Effector memory CD4-positive, alpha-beta T cell (primary cell): Measurements from ENCODE around the gene ARF3.
A peak's percentile ranks its signal among the peaks of the same experiment; 100 is the strongest.

Experiments used
- DNase-seq, 3 donors: peaks; one replicate each; pipeline ENCODE4 v3.0.0-alpha.2; 2020
- H3K27ac ChIP-seq: 2 replicates; pipeline ENCODE4 v1.7.0; 2013; ENCODE audit warnings: mild to moderate bottlenecking, low read length, moderate library complexity; ENCODE audit not compliant: insufficient read depth, poor library complexity, severe bottlenecking
- H3K27me3 ChIP-seq: replicated peaks from 2 replicates; pipeline ENCODE4 v1.7.0; 2013; ENCODE audit warnings: mild to moderate bottlenecking, low read length; ENCODE audit not compliant: insufficient read depth, control insufficient read depth, poor library complexity, severe bottlenecking
- H3K36me3 ChIP-seq: 2 replicates; pipeline ENCODE4 v1.7.0; 2013; ENCODE audit warnings: mild to moderate bottlenecking, low read length, moderate library complexity; ENCODE audit not compliant: control insufficient read depth, insufficient read depth
- H3K4me1 ChIP-seq: 2 replicates; pipeline ENCODE4 v1.7.0; 2013; ENCODE audit warnings: low read length, mild to moderate bottlenecking; ENCODE audit not compliant: control insufficient read depth, insufficient read depth, poor library complexity, severe bottlenecking
- H3K4me3 ChIP-seq: 2 replicates; pipeline ENCODE4 v1.7.0; 2013; ENCODE audit warnings: low read length, low read depth, mild to moderate bottlenecking; ENCODE audit not compliant: insufficient read depth, poor library complexity, severe bottlenecking
- H3K9me3 ChIP-seq: 2 replicates; pipeline ENCODE4 v1.7.0; 2013; ENCODE audit warnings: mild to moderate bottlenecking, low read length, moderate library complexity; ENCODE audit not compliant: control insufficient read depth

Gene ARF3

GRCh38 chr12:48903982-48904411, 53.3 kb downstream of the ARF3 start:
- Histone ChIP-seq H3K4me1 (peaks cover 5% of the 10 kb centered on the region), H3K9me3 (no peaks in the 10 kb centered on the region), H3K36me3 (no peaks in the 10 kb centered on the region), H3K4me3 (peak overlapping the region; percentile 19), H3K27ac (no peak overlapping the region), H3K27me3 (no peaks in the 10 kb centered on the region)
- DNase-seq: peak; percentile 60 to 72 (median 67)

GRCh38 chr12:48903363-48903981, 53.8 kb downstream of the ARF3 start:
- Histone ChIP-seq H3K27me3 (no peaks in the 10 kb centered on the region), H3K9me3 (no peaks in the 10 kb centered on the region), H3K36me3 (no peaks in the 10 kb centered on the region), H3K4me1 (peaks cover 5% of the 10 kb centered on the region), H3K4me3 (no peak overlapping the region), H3K27ac (no peak overlapping the region)
- DNase-seq: no peak

- Histone ChIP-seq H3K9me3 (no peaks in the 10 kb centered on the region), H3K27me3 (no peaks in the 10 kb centered on the region), H3K27ac (no peak overlapping the region), H3K36me3 (no peaks in the 10 kb centered on the region), H3K4me1 (peaks cover 5% of the 10 kb centered on the region), H3K4me3 (no peak overlapping the region)
- no peak for DNase-seq
Observed at GRCh38 chr12:48901278-48901677, 56.0 kb downstream of the ARF3 start.

DNA sequence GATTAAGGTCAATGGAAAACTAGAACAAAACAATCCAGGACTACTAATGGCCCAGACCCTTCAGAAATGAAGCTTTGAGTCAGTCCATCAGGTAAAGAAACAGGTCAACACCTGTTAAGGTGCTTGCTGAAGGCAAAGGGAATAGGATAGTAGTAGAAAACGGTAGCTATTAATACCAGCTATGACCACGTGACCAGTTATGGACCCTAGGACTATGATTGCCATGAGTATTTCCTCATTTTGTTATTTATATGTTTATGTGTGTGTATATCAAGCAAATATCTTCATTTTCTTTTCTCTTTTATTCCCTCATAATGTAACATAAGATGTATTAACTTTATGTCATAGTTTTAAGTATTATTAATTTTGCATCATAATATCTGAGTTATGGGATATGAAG, 57.6 kb downstream of the ARF3 start:
- peaks cover 5% of the 10 kb centered on the region for H3K4me1 ChIP-seq
- H3K4me3 ChIP-seq: no peak overlapping the region
- H3K36me3 ChIP-seq: no peaks in the 10 kb centered on the region
- no peak overlapping the region for H3K27ac ChIP-seq
- no peaks in the 10 kb centered on the region for H3K9me3 ChIP-seq
- H3K27me3 ChIP-seq: no peaks in the 10 kb centered on the region
- no peak for DNase-seq

DNA sequence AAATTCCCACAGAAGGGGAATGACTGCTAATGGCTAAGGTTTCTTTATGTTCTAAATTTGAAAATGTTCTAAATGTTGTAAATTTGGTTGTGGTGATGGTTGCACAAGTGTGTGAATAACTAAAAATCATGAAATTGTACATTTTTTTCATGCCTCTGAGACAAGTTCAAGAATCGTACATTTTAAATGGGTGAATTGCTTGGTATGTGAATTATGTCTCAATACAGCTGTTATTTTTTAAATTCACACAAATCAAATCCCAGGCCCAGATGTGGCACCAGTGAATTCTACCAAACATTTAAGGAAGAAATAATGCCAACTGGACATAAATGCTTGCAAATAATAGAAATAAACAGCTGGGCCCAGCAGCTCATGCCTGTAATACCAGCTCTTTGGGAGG, 63.0 kb downstream of the ARF3 start:
- no peak overlapping the region for H3K4me3 ChIP-seq
- H3K4me1 ChIP-seq: peaks cover 8% of the 10 kb centered on the region
- H3K9me3 ChIP-seq: no peaks in the 10 kb centered on the region
- no peak for DNase-seq
- H3K36me3 ChIP-seq: no peaks in the 10 kb centered on the region
- no peak overlapping the region for H3K27ac ChIP-seq
- peaks cover 13% of the 10 kb centered on the region for H3K27me3 ChIP-seq

DNA sequence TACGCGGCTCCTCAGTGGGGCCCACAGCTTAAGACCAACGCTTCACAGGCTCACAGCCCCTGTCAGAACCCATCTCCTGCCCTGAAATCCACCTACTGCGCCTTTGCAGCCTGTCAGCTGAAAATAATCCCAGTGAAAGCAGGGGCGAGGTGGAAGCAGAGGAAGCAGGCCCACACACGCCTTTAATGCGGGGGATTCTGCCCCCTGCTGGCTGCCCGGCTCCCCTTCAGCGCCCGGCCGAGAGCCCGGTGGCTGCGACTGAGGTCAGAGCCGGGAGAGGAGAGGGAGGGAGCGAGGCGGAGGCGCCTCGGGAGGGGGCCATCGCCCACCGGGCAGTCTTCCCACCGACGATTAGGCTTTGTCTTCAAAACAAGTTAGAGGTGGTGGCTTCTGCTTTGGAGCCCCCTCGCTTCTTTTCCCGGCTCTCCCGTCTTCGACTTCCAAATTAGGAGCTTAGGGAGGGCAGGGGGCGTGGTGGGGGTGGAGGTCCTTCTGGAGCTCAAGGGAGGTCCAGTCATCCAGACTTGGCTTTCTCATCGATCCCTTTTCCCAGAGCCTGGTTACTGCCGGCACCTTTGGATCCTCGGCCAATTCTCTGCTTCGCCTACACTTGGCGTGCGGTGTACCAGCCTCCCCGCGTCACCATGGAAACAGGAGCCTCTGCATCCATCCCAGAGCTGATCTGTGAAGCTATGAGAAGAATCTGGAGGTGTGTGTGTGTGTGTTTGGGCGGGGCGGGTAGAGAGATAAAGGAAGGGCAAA, 66.4 kb downstream of the ARF3 start:
- peaks cover 13% of the 10 kb centered on the region for H3K27me3 ChIP-seq
- peak; percentile 44 to 54 (median 51) for DNase-seq
- peaks cover 8% of the 10 kb centered on the region for H3K4me1 ChIP-seq
- H3K27ac ChIP-seq: no peak overlapping the region
- peak overlapping the region; percentile 17 for H3K4me3 ChIP-seq
- no peaks in the 10 kb centered on the region for H3K9me3 ChIP-seq
- no peaks in the 10 kb centered on the region for H3K36me3 ChIP-seq

- DNase-seq: no peak
- no peak overlapping the region for H3K27ac ChIP-seq
- H3K9me3 ChIP-seq: no peaks in the 10 kb centered on the region
- no peaks in the 10 kb centered on the region for H3K36me3 ChIP-seq
- H3K4me1 ChIP-seq: peaks cover 8% of the 10 kb centered on the region
- H3K27me3 ChIP-seq: peaks cover 13% of the 10 kb centered on the region
- no peak overlapping the region for H3K4me3 ChIP-seq
Observed at GRCh38 chr12:48889679-48890078, 67.6 kb downstream of the ARF3 start.
